Lower lobe of right lung (tissue), 2 donors: ENCODE data around the gene ATIC. TPM values are rescaled to one million over a fixed set of nuclear protein-coding genes. Genes with fewer than 3 reads are reported as not detected.

Source experiments
- ATAC-seq, 2 donors: fragments of 200-7000 bp; cut with Tn5 transposase; one replicate each; pipeline ENCODE4 v1.9.1; 2020 to 2022; ENCODE audit warnings: mild to moderate bottlenecking in 2 of 2, moderate library complexity in 2 of 2
- DNase-seq: peaks from one replicate; pipeline ENCODE4 v3.0.0-alpha.2; 2020
- H3K27ac ChIP-seq: fragments of 200-600 bp; one replicate; pipeline ENCODE4 v1.8.0; 2022
- H3K27me3 ChIP-seq: fragments of 200-600 bp; one replicate; pipeline ENCODE4 v1.8.0; 2022; ENCODE audit warnings: low read depth
- H3K36me3 ChIP-seq: fragments of 200-600 bp; one replicate; pipeline ENCODE4 v1.8.0; 2022; ENCODE audit warnings: mild to moderate bottlenecking
- H3K4me1 ChIP-seq: fragments of 200-600 bp; one replicate; pipeline ENCODE4 v1.8.0; 2022
- H3K4me3 ChIP-seq: fragments of 200-600 bp; one replicate; pipeline ENCODE4 v1.8.0; 2022; ENCODE audit warnings: mild to moderate bottlenecking
- H3K9me3 ChIP-seq: fragments of 200-600 bp; one replicate; pipeline ENCODE4 v1.8.0; 2022
- intact Hi-C: fragments of 100-400 bp; cut with DNase I; formaldehyde crosslinking; loops from one replicate; pipeline ENCODE4 v1.11.0; 2022
- total RNA-seq: library from RNA; stranded (reverse); fragmentation: NEBNext Ultra II Directional; extraction: Animal tissue kit (Norgen Biotek cat#: 25700); gene quantifications from one replicate; pipeline ENCODE4 v1.2.1, GENCODE V29; 2021
- TF ChIP-seq, protein P1 (sequence below): fragments of 200-600 bp; IDR thresholded peaks from one replicate; pipeline ENCODE4 v1.8.0; 2022; ENCODE audit warnings: antibody characterized with exemption, mild to moderate bottlenecking
- donor health status: DM: no; HTN: yes; CAD: no; lungs with severe emphysema.

Gene ATIC
- total RNA-seq, 1 donor from 2014 or later = 65.5 TPM

DNA sequence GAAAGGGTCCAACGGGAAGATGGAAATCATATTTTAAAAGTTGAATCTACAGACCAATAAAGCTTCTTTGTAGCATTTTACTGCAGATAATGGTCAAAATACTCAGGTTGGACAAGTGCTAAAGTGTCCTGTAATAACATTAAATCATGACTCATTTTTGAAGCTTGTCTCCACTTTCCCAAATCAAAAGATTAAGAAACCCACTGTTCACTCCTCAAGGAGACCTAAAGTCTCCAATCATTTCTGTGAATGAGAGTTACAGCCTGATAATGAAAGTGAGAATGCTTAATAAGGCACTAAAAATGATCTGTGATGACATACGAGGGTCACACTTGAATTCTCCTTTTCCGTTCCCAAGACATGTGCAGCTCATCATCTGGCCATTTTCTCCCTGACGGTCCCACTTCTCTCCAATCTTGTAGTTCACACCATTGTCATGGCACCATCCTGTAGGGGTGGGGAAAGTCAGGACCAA lies 53.4 kb downstream of the ATIC start:
- Histone ChIP-seq H3K9me3 (no peaks in the 10 kb centered on the region), H3K4me3 (no peak overlapping the region), H3K4me1 (no peaks in the 10 kb centered on the region), H3K27ac (no peak overlapping the region), H3K27me3 (no peaks in the 10 kb centered on the region), H3K36me3 (peaks cover 84% of the 10 kb centered on the region)
- TF ChIP-seq, protein P1, sequence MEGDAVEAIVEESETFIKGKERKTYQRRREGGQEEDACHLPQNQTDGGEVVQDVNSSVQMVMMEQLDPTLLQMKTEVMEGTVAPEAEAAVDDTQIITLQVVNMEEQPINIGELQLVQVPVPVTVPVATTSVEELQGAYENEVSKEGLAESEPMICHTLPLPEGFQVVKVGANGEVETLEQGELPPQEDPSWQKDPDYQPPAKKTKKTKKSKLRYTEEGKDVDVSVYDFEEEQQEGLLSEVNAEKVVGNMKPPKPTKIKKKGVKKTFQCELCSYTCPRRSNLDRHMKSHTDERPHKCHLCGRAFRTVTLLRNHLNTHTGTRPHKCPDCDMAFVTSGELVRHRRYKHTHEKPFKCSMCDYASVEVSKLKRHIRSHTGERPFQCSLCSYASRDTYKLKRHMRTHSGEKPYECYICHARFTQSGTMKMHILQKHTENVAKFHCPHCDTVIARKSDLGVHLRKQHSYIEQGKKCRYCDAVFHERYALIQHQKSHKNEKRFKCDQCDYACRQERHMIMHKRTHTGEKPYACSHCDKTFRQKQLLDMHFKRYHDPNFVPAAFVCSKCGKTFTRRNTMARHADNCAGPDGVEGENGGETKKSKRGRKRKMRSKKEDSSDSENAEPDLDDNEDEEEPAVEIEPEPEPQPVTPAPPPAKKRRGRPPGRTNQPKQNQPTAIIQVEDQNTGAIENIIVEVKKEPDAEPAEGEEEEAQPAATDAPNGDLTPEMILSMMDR = no peak
- intact Hi-C loops = no loop called here
- ATAC-seq (no peak), DNase-seq (no peak)

DNA sequence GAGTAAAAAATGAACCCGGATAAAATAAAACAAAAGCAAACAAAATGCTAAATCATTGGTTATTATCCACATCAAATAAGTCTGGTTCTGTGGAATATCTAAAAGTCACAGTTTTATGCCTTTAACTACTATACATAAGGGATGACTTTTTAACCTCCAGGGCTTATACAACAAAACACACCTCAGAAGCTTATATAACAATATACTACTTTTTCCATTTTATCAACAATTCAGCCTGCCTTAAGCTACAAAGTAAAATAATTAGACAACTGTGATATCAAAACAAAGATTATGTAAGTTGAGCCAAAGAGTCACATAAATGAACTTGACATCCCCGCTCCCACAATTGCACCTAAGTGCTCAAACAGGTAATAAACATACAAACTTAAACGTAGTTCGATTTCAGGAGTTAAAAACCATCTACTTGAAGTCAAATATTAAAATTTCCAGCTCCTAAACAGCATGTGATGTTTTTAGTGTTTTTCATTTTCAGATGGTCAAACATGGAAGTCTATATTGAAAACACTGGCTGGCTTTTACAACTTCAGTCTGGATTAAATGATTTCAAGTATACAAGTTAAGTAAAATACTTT lies 54.7 kb downstream of the ATIC start:
- no peak for DNase-seq

DNA sequence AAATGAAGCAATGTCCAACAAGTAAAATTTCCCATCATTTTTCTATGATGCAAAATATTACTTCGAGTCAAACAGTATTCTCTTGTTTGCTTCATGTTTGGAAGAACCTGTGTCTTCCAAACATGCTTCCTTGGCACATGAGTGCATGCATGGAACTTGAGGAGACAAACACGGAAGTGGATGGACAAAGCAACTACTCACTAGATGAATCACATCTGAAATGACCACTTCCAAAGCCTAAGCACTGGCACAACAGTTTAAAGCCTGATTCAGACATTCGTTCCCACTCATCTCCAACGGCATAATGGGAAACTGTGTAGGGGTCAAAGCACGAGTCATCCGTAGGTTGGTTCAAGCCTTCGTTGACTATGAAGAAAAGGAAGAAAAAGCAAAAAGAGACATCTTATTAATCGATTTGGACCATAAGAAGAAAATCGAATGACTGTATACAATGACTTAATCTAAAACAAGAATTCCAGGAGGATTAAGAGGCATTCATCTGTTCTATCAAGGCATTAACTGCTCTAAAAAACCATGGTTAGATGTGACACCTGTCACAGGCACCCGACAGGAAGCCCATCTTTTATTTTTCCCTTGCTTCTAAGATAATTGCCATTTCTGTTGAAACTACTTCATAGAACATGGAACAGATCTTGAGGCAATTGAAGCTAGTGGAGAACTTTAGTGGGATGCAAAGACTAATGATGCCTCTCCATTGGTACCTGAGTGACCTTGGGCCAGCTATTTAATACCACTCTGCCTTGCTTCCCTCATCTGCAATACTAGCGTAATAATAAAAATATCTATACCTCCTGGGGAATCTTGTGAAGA lies 56.0 kb downstream of the ATIC start:
- DNase-seq (no peak), ATAC-seq (no peak)
- intact Hi-C loops = no loop called here
- Histone ChIP-seq H3K9me3 (no peaks in the 10 kb centered on the region), H3K4me3 (no peak overlapping the region), H3K27ac (no peak overlapping the region), H3K4me1 (no peaks in the 10 kb centered on the region), H3K36me3 (peaks cover 87% of the 10 kb centered on the region), H3K27me3 (no peaks in the 10 kb centered on the region)
- TF ChIP-seq, protein P1 = no peak

More for the DNA sequence above, 54.7 kb downstream of the ATIC start:
- Histone ChIP-seq H3K4me3 (no peak overlapping the region), H3K27ac (no peak overlapping the region), H3K9me3 (no peaks in the 10 kb centered on the region), H3K27me3 (no peaks in the 10 kb centered on the region), H3K36me3 (peaks cover 79% of the 10 kb centered on the region), H3K4me1 (no peaks in the 10 kb centered on the region)
- intact Hi-C loops = no loop called here
- no peak for ATAC-seq
- TF ChIP-seq, protein P1 = no peak

DNA sequence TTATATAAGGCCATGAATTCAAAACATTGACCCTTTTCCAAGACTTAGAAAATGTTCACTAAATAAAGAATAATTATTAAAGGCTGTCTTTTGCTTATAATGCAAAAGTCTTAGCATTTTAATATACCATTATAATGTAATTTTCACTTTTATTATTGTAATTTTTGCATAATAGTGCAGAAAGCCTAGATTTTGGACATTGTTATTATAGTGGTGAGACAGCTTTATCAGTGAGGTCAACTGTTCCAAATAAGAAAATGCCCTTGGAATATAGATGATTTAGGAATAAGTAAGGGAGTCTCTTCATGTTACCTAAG lies 56.6 kb downstream of the ATIC start:
- no peaks in the 10 kb centered on the region for H3K4me1 ChIP-seq
- no peak overlapping the region for H3K4me3 ChIP-seq
- intact Hi-C loops = no loop called here
- no peaks in the 10 kb centered on the region for H3K27me3 ChIP-seq
- TF ChIP-seq, protein P1 = no peak
- H3K36me3 ChIP-seq = peaks cover 87% of the 10 kb centered on the region
- no peak overlapping the region for H3K27ac ChIP-seq
- no peaks in the 10 kb centered on the region for H3K9me3 ChIP-seq
- DNase-seq (no peak), ATAC-seq (no peak)

DNA sequence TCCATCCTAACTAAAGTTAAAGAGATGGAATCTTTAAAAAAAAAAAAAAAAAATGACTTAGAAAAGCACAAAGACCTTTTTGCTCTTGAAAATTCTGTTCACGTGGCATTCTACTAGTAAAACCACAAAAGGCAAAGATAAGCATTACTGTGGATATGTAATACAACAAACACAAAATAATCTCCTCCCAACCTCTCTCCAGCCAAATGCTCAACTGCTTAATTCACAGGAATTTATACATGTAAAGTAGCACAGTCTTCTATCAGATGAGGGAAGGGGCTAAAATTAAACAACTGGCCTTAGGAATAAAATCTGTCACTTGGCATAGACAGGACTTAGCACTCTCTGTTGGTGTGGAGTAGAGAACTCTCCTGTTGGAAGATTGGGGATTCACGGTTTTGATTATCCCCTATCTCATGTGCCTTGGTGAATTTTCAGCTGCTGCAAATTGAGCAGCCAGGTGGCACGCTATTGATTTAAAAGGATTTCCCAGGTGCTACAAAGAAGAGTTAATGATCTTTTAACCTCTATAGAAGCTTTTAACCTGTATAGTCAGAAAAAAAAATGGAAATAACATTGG lies 57.4 kb downstream of the ATIC start:
- Histone ChIP-seq H3K9me3 (no peaks in the 10 kb centered on the region), H3K27me3 (no peaks in the 10 kb centered on the region), H3K4me3 (no peak overlapping the region), H3K27ac (no peak overlapping the region), H3K36me3 (peaks cover 85% of the 10 kb centered on the region), H3K4me1 (no peaks in the 10 kb centered on the region)
- intact Hi-C loops = no loop called here
- TF ChIP-seq, protein P1 = no peak
- no peak for ATAC-seq
- DNase-seq = no peak
